Measurements from ENCODE around the gene CDK10. TPM values are rescaled to one million over a fixed set of nuclear protein-coding genes. Genes with fewer than 3 reads are reported as not detected.
"Not testable (repeated sequence)": the region's sequence is repeated elsewhere in the genome, so short reads cannot be mapped to it uniquely, and the experiment has no call there.

Gene CDK10
- total and polyA plus RNA-seq, 9 of the 15 experiments (the other 6 are each of a cell fraction or from before 2014, with no cell fraction given) = 2.0 to 85.1 (median 40.1) TPM

- TF ChIP-seq MITF (IDR thresholded peaks at IDR 0.05) (no peak), FIP1L1 (IDR thresholded peaks at IDR 0.05; ENCODE audit: low read depth, low read length, poor library complexity, severe bottlenecking) (peak; percentile 21), RBM22 (IDR thresholded peaks at IDR 0.05; ENCODE audit: low read depth, low read length, poor library complexity, severe bottlenecking) (peak; percentile 8), TCF3 (CRISPR knock-in tag; IDR thresholded peaks at IDR 0.05) (no peak), FOXO4 (CRISPR knock-in tag; IDR thresholded peaks at IDR 0.05) (no peak), RBFOX2 (IDR thresholded peaks at IDR 0.05; ENCODE audit: low read depth, low read length) (0 out of 2 replicates have a peak, but pooled peaks have one; percentile 2), ZNF239 (CRISPR knock-in tag; IDR thresholded peaks at IDR 0.05) (no peak), NBN (IDR thresholded peaks at IDR 0.05; ENCODE audit: low read depth) (no peak), STAG1 (CRISPR knock-in tag; IDR thresholded peaks at IDR 0.05; ENCODE audit: borderline replicate concordance) (no peak), PHF20 (IDR thresholded peaks at IDR 0.05; ENCODE audit: partially characterized antibody) (no peak), POLR2G (IDR thresholded peaks at IDR 0.05; ENCODE audit: low read depth, low read length) (peak; percentile 53)
Measured at GRCh38 chr16:89697616-89698331, 11.3 kb downstream of the CDK10 start (continued).

- POLR2A ChIA-PET = interaction anchor here (0.5 to 2.2 kb wide), 4 partner anchors 10 to 499 kb away, joined by 3 to 16 read pairs (median 4); partner anchors contain the start of genes CDK10 and SLC22A31
- Histone ChIP-seq H3K36me3 (ENCODE audit: control insufficient read depth, insufficient read depth, low read length) (peaks cover 44% of the 10 kb centered on the region; the same call in 2 of the 3 replicates), H3K9me1 (ENCODE audit: control insufficient read depth, insufficient read depth, low read length) (peaks cover 11% of the 10 kb centered on the region), H3K4me1 (replicated peaks in 1 of 2; ENCODE audit: control insufficient read depth in 2 of 2, insufficient read depth in 2 of 2, low read length in 2 of 2) (peaks cover 13 to 78% of the 10 kb centered on the region in 2 experiments)
- FAIRE-seq; H3K9ac ChIP-seq (ENCODE audit: insufficient read depth in 1 of 2, low read depth in 2 of 2, low read length in 2 of 2); H3K79me2 ChIP-seq (ENCODE audit: control insufficient read depth, insufficient read depth, low read length); H3K9me3 ChIP-seq (replicated peaks; ENCODE audit: control insufficient read depth, insufficient read depth, low read depth, low read length); H2AFZ ChIP-seq (ENCODE audit: low read depth, low read length); H3K27me3 ChIP-seq (ENCODE audit: control insufficient read depth in 2 of 2, insufficient read depth in 2 of 2, low read length in 2 of 2); DNase-seq (ENCODE audit: extremely low read depth in 1 of 4, low spot score in 3 of 4); in situ Hi-C loops (cut with MboI); intact Hi-C loops (cut with micrococcal nuclease); ATAC-seq; H3K4me2 ChIP-seq (ENCODE audit: insufficient read depth, low read length); CTCF ChIA-PET (ENCODE audit: low intra/inter-chr PET ratio); H3K4me3 ChIP-seq; BruUV-seq (replicated peaks); H3K27ac ChIP-seq (ENCODE audit: extremely low read depth, low read depth, low read length); H4K20me1 ChIP-seq (replicated peaks; ENCODE audit: control insufficient read depth, insufficient read depth, low read length): not testable (repeated sequence)
- 94% methylated on average over 9 of the region's 14 CpGs for WGBS (ENCODE audit: insufficient coverage, low coverage, missing lambda C conversion rate)
Measured at GRCh38 chr16:89698717-89699116, 12.2 kb downstream of the CDK10 start.
